GM12872 (cell line): ENCODE data around the gene CCDC82.

Experiments
- TF ChIP-seq, protein P1 (sequence below): IDR thresholded peaks from 3 replicates; pipeline ENCODE4 v1.5.1; 2011; ENCODE audit warnings: low read depth, mild to moderate bottlenecking, low read length, moderate library complexity; ENCODE audit not compliant: insufficient read depth

CCDC82 gene

DNA sequence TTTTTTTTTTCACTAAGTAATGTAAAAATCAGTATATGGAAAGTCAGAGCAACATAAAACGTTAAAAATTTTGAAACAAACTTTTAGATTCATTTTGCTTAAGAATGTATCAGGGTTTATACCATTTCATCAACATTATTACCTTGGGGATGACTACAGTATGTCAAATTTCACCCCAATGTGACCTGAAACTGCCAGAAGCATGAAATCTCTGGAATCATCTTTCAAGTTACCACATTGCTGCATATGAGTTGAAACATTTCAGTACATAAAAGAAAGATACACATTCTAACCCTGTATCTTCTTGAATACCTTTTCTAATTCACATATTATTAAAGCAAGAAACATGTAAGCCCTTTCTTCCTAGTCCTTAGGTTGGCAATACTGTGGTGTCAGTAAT lies 79.5 kb downstream of the CCDC82 start:
- TF ChIP-seq, protein P1, sequence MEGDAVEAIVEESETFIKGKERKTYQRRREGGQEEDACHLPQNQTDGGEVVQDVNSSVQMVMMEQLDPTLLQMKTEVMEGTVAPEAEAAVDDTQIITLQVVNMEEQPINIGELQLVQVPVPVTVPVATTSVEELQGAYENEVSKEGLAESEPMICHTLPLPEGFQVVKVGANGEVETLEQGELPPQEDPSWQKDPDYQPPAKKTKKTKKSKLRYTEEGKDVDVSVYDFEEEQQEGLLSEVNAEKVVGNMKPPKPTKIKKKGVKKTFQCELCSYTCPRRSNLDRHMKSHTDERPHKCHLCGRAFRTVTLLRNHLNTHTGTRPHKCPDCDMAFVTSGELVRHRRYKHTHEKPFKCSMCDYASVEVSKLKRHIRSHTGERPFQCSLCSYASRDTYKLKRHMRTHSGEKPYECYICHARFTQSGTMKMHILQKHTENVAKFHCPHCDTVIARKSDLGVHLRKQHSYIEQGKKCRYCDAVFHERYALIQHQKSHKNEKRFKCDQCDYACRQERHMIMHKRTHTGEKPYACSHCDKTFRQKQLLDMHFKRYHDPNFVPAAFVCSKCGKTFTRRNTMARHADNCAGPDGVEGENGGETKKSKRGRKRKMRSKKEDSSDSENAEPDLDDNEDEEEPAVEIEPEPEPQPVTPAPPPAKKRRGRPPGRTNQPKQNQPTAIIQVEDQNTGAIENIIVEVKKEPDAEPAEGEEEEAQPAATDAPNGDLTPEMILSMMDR, result no peak

DNA sequence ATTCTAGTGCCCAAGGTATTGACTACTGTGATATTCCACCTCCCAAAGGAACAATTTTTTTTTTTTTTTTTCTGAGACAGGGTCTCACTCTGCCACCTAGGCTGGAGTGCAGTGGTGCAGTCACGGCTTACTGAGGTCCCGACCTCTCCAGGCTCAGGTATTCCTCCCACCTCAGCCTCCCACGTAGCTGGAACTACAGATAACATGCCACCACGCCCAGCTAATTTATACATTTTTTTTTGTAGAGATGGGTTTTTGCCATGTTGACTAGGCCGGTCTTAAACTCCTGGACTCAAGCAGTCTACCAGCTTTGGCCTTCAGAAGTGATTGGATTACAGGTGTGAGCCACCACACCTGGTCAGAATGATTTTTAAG lies 80.1 kb downstream of the CCDC82 start:
- TF ChIP-seq, protein P1, result no peak

DNA sequence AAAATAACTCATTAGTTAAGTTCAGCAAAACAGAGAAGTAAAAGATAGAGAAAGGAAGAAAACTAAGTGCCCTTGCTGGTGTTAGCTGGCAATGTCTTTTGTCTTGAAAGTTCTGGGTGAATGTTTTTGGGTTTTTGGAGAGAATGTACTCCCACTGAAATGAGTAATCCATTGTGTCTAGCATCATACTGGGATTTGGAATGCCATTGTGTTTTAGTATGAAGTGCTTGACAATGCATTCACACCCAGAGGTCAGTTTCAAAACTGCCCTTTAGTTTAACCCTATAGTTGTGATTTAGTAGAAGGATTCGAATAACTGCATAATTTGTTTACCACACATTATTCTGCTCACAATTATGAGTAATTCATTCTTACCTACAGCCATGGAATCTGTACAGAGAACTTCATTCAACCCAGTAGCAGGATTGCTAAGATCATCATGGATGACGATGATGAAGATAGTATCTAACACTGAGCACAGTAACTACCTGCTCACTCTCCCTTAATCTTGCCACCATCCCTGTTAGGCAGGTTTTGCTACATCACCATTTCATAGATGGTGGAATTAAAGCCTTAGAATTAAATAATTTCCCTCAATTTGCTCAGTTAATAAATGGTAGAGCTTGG lies 80.6 kb downstream of the CCDC82 start:
- TF ChIP-seq, protein P1, result no peak

DNA sequence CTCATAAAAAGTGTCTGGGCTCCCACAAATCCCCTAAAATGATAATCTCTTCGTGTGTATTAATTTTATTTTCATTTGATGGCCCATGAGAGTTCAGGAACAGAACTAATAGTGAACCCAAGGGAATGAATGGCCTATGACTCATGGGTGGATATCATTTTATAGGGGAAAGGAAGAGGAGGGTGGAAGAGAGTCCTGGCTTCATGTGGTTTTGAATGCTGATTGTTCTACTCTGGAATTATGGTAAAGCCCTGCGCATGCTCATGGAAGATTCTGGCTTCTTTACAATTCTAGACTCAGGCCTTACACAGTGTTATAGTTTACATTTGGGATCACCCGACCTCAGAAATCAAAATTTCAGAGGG lies 82.0 kb downstream of the CCDC82 start:
- TF ChIP-seq, protein P1, result no peak

DNA sequence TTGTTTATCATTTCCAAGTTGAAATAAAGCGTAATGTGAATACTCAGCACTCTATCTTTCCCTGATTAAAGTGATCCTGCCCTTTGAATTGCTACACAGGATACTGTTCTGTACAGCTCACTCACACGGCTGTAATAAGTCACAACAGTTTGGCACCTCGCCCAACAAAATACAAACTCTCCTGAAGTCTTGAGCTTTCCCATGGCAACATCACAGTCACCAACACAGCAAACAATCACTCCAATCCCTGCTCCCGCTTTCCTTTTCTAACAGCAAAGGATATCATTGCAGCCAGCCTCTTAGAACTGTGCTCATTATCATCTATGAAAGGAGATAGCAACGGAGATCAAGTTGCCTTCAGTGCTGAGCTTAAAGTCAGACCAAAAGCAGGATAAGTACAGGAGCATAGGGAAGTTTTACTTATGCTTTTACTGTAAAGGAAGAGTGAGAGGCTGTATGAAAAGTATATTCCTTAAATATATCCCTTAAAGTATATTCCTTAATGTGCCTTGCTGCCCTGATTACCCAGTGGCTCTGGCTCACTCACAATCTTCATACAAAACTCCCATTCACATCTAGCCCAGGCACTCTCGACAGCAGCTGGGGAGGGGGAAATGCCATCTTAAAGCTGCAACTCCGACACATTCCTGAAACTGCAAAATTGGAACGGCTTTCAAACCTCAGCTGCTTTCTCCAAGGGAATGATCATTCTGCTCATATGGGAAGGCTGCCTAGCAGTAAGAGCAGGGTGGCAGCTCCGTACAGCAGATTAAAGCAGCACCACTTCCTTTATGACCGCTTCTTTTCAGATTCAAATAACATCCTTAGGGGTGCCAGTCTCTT lies 82.6 kb downstream of the CCDC82 start:
- TF ChIP-seq, protein P1, result no peak

DNA sequence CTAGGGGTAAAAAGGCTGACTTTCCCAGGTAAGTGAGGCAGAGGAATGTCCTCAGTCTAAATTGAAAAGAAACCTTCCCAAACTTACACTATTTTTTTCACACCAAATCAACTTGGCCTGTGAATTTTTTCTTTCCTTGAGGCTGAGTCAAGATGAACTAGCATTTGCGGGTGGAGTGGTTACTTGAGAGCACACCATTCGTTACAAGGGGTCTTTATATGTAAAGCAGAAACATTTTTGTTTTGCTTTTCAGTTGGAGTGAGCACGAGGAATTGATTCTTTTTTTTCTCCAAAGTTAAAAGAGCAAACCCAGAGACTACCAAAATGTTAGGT lies 83.1 kb downstream of the CCDC82 start:
- TF ChIP-seq, protein P1, result no peak

DNA sequence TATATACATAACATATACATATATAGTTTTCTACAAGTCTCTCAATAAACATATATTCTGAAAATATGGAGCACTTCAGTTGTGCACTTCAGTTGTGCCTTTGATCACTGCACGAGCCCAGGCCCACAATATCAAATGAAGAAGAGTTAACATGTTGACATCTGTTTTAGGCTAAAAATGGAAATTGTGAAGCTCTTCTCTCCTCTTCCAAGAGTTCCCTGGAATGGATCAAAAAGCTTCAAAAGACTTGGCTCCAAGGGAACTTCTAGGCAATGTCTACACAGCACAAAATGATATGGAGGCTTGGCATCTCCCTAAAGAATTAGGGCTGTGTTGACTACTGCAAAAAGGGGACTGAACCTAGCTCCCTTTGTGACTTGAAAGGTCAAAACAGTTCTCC lies 83.6 kb downstream of the CCDC82 start:
- TF ChIP-seq, protein P1, result no peak
